Lower leg skin (tissue), 4 donors: ENCODE measurements around the gene CYB5RL. TPM values are rescaled to one million over a fixed set of nuclear protein-coding genes. Genes with fewer than 3 reads are reported as not detected.
"Not testable (repeated sequence)": the region's sequence is repeated elsewhere in the genome, so short reads cannot be mapped to it uniquely, and the experiment has no call there.

ENCODE experiments used
- DNase-seq, 2 donors: peaks; one replicate each; pipeline ENCODE4 v3.0.0-alpha.2; 2019; ENCODE audit warnings: low spot score in 2 of 2
- H3K4me3 ChIP-seq: fragments of 200-600 bp; sonication (generic); 2 replicates; pipeline ENCODE4 v1.5.1; 2017; ENCODE audit warnings: mild to moderate bottlenecking, low read depth; ENCODE audit not compliant: poor library complexity, severe bottlenecking
- CTCF ChIP-seq, 3 donors: fragments of 450-650 bp; IDR thresholded peaks; one replicate each; pipeline ENCODE4 v1.5.1; 2016; ENCODE audit warnings: antibody characterized with exemption in 3 of 3, mild to moderate bottlenecking in 3 of 3, moderate library complexity in 2 of 3
- POLR2A ChIP-seq, 2 donors: fragments of 450-650 bp; IDR thresholded peaks; one replicate each; pipeline ENCODE4 v1.6.1; 2016 to 2017; ENCODE audit warnings: antibody characterized with exemption in 2 of 2, mild to moderate bottlenecking in 1 of 2, moderate library complexity in 1 of 2
- WGBS, 2 donors: methylation state at CpG; one replicate each; pipeline ENCODE4 v1.1.5; 2018; 5-methylcytosine and 5-hydroxymethylcytosine counted together
- intact Hi-C: fragments of 100-400 bp; cut with DNase I; formaldehyde crosslinking; loops from one replicate; pipeline ENCODE4 v1.15.0; 2023; ENCODE audit warnings: low total_unique reads
- total RNA-seq, 4 donors: library from RNA; depleted of rRNA; stranded (reverse); fragments of >200 nt; gene quantifications; one replicate each; pipeline ENCODE4 v1.1.0, GENCODE V29; 2016

Gene CYB5RL
- total RNA-seq, 4 donors from 2014 or later: 2.4 to 15.2 (median 5.6) TPM

- intact Hi-C loops: no loop called here
- no peak for TF ChIP-seq CTCF (IDR thresholded peaks at IDR 0.05)
- no peak for DNase-seq
- 73 to 74% methylated on average over 8 to 10 of the region's 12 CpGs for WGBS, 2 donors
- H3K4me3 ChIP-seq: no peak overlapping the region
Observed at GRCh38 chr1:54238353-54239034, 38.7 kb upstream of the CYB5RL start.

GRCh38 chr1:54237586-54237985 is 37.8 kb upstream of the CYB5RL start:
- intact Hi-C loops: no loop called here
- TF ChIP-seq POLR2A (IDR thresholded peaks at IDR 0.05) (no peak), CTCF (IDR thresholded peaks at IDR 0.05) (no peak)
- WGBS, 2 donors: 85 to 94% methylated on average over 10 of the region's 10 CpGs
- no peak for DNase-seq
- no peak overlapping the region for H3K4me3 ChIP-seq

- DNase-seq: no peak
- intact Hi-C loops: no loop called here
- TF ChIP-seq POLR2A (IDR thresholded peaks at IDR 0.05): no peak
- no peak for TF ChIP-seq CTCF (IDR thresholded peaks at IDR 0.05)
- 68 to 80% methylated on average over 2 of the region's 2 CpGs for WGBS, 2 donors
- no peak overlapping the region for H3K4me3 ChIP-seq
Observed at GRCh38 chr1:54234284-54234683, 34.5 kb upstream of the CYB5RL start.

- DNase-seq, H3K4me3 ChIP-seq, intact Hi-C loops: not testable (repeated sequence)
- WGBS, 2 donors: 98% methylated on average over 15 of the region's 33 CpGs; no CpG with 5 or more reads in 1 of the 2 donors
Observed at GRCh38 chr1:54233196-54233595, 33.4 kb upstream of the CYB5RL start.

- WGBS, 2 donors: 67 to 73% methylated on average over 15 of the region's 15 CpGs
- intact Hi-C loops: no loop called here
- TF ChIP-seq CTCF (IDR thresholded peaks at IDR 0.05) (no peak), POLR2A (IDR thresholded peaks at IDR 0.05) (no peak)
- H3K4me3 ChIP-seq: no peak overlapping the region
- no peak for DNase-seq
Observed at GRCh38 chr1:54230507-54231339, 30.9 kb upstream of the CYB5RL start.

GRCh38 chr1:54229281-54229891 is 29.6 kb upstream of the CYB5RL start:
- intact Hi-C loops: no loop called here
- TF ChIP-seq CTCF (IDR thresholded peaks at IDR 0.05): no peak
- TF ChIP-seq POLR2A (IDR thresholded peaks at IDR 0.05): no peak
- 30 to 33% methylated on average over 11 of the region's 11 CpGs for WGBS, 2 donors
- no peak for DNase-seq
- H3K4me3 ChIP-seq: no peak overlapping the region
